HepG2 (cell line): Measurements from ENCODE around the gene TMEM154. TPM values are rescaled to one million over a fixed set of nuclear protein-coding genes. Genes with fewer than 3 reads are reported as not detected.

ENCODE experiments used
- ATAC-seq: fragments of 200-7000 bp; cut with Tn5 transposase; 3 replicates; pipeline ENCODE4 v1.9.1; 2020; ENCODE audit warnings: mild to moderate bottlenecking, moderate library complexity
- BruUV-seq: library from RNA; stranded (reverse); fragments of 400-500 nt; replicated peaks from 2 replicates; lab custom pipeline; 2021; lab: Mats Ljungman, UMichigan
- CTCF ChIA-PET: fragments of 300-600 bp; formaldehyde crosslinking; extraction: SDS; loops from one replicate; lab custom pipeline; 2021; ENCODE audit warnings: low total read pairs, inconsistent platforms, low intra/inter-chr PET ratio; lab: Yijun Ruan, JAX
- POLR2A ChIA-PET: fragments of 350-600 bp; sonication (Branson Sonifier 250); formaldehyde crosslinking; loops from one replicate; lab custom pipeline; 2020; ENCODE audit warnings: antibody characterized with exemption, inconsistent platforms; lab: Yijun Ruan, JAX
- DNase-seq: peaks from one replicate; pipeline ENCODE4 v3.0.0-alpha.2; 2015; ENCODE audit warnings: low spot score
- FAIRE-seq: peaks from 3 replicates; lab custom pipeline; 2011; peaks lifted over from hg19 to GRCh38; lab: Jason Lieb, UNC
- H2AFZ ChIP-seq: one replicate; pipeline ENCODE4 v1.6.1; 2011; ENCODE audit warnings: low read length, inconsistent platforms
- H3K27ac ChIP-seq: fragments of 300-600 bp; 3 replicates; pipeline ENCODE4 v1.8.0; 2011; ENCODE audit warnings: mixed run types, mild to moderate bottlenecking, mixed read lengths, low read length, inconsistent platforms; ENCODE audit not compliant: insufficient read depth; ENCODE audit errors: extremely low read length
- H3K27me3 ChIP-seq, 2 experiments: fragments of 200-600 bp in 1 of 2; 2 replicates in 1 of 2; 3 replicates in 1 of 2; pipeline versions ENCODE4 v1.6.0 to v1.8.0; 2011; ENCODE audit warnings: low read length in 2 of 2, mild to moderate bottlenecking in 2 of 2, moderate library complexity in 2 of 2, inconsistent platforms in 1 of 2; ENCODE audit not compliant: insufficient read depth in 2 of 2, control insufficient read depth in 1 of 2
- H3K36me3 ChIP-seq, 2 experiments: fragments of 200-600 bp in 1 of 2; replicated peaks in 1 of 2; 2 replicates in 1 of 2; 3 replicates in 1 of 2; pipeline versions ENCODE4 v1.5.1 to v1.8.0; 2011; ENCODE audit warnings: low read length in 2 of 2, inconsistent platforms in 1 of 2; ENCODE audit not compliant: insufficient read depth in 2 of 2, control insufficient read depth in 1 of 2
- H3K4me1 ChIP-seq: 2 replicates; pipeline ENCODE4 v1.5.1; 2012; ENCODE audit warnings: low read length, inconsistent platforms; ENCODE audit not compliant: insufficient read depth
- H3K4me2 ChIP-seq: 2 replicates; pipeline ENCODE4 v1.6.0; 2011; ENCODE audit warnings: low read depth, low read length, inconsistent platforms
- H3K4me3 ChIP-seq, 3 experiments: fragments of 200-600 bp in 1 of 3; sonication (generic), shearing (Covaris generic) in 1 of 3; replicated peaks in 1 of 3; 2 replicates each; pipeline ENCODE4 v1.5.1; 2011 to 2016; ENCODE audit warnings: low read length in 3 of 3, inconsistent platforms in 2 of 3, low read depth in 2 of 3, mild to moderate bottlenecking in 2 of 3, control low read depth in 1 of 3, mixed read lengths in 1 of 3; ENCODE audit not compliant: insufficient read depth in 1 of 3
- H3K79me2 ChIP-seq: one replicate; pipeline ENCODE4 v1.6.1; 2011; ENCODE audit warnings: low read length, inconsistent platforms; ENCODE audit not compliant: insufficient read depth
- H3K9ac ChIP-seq: 2 replicates; pipeline ENCODE4 v1.6.0; 2011; ENCODE audit warnings: mild to moderate bottlenecking, low read depth, low read length, inconsistent platforms; ENCODE audit not compliant: insufficient read depth
- H3K9me3 ChIP-seq: 2 replicates; pipeline ENCODE4 v1.5.1; 2012; ENCODE audit warnings: mild to moderate bottlenecking, low read length
- H4K20me1 ChIP-seq: 2 replicates; pipeline ENCODE4 v1.6.0; 2011; ENCODE audit warnings: inconsistent platforms, mild to moderate bottlenecking, low read length, moderate library complexity; ENCODE audit not compliant: insufficient read depth
- KDM4B ChIP-seq: sonication (generic); formaldehyde crosslinking; IDR thresholded peaks from 2 replicates; pipeline ENCODE4 v1.4.0; 2020; ENCODE audit warnings: missing genetic modification reagents
- PATZ1 ChIP-seq: sonication (generic); formaldehyde crosslinking; IDR thresholded peaks from 2 replicates; pipeline ENCODE4 v1.4.0; 2020; ENCODE audit warnings: missing genetic modification reagents
- RARG ChIP-seq: sonication (generic); formaldehyde crosslinking; IDR thresholded peaks from 2 replicates; pipeline ENCODE4 v1.4.0; 2020; ENCODE audit warnings: low read depth, mild to moderate bottlenecking, missing genetic modification reagents
- ZFP1 ChIP-seq: IDR thresholded peaks from 2 replicates; pipeline ENCODE4 v1.6.1; 2016
- ZNF34 ChIP-seq: sonication (generic); formaldehyde crosslinking; IDR thresholded peaks from 2 replicates; pipeline ENCODE4 v1.4.0; 2020; ENCODE audit warnings: mild to moderate bottlenecking, missing genetic modification reagents, borderline replicate concordance
- ZNF446 ChIP-seq: sonication (generic); formaldehyde crosslinking; IDR thresholded peaks from 2 replicates; pipeline ENCODE4 v1.5.0; 2020; ENCODE audit warnings: mild to moderate bottlenecking, missing genetic modification reagents
- ZNF550 ChIP-seq: sonication (generic); formaldehyde crosslinking; IDR thresholded peaks from 2 replicates; pipeline ENCODE4 v1.4.0; 2020; ENCODE audit warnings: mild to moderate bottlenecking, missing genetic modification reagents, borderline replicate concordance
- ZNF878 ChIP-seq: sonication (generic); formaldehyde crosslinking; IDR thresholded peaks from 2 replicates; pipeline ENCODE4 v1.8.1; 2023; ENCODE audit warnings: mild to moderate bottlenecking, missing genetic modification reagents, moderate library complexity
- WGBS: methylation state at CpG from one replicate; pipeline ENCODE4 v1.1.6; 2017; ENCODE audit warnings: low lambda C conversion rate; 5-methylcytosine and 5-hydroxymethylcytosine counted together
- in situ Hi-C: cut with HindIII; loops from 2 replicates; pipeline ENCODE4 v1.10.0; 2017; ENCODE audit warnings: low pct_unique_long_range_greater_than_20kb; ENCODE audit not compliant: extremely low pct_ligation_motif_present
- intact Hi-C: fragments of 100-400 bp; cut with micrococcal nuclease; formaldehyde crosslinking; loops from one replicate; pipeline ENCODE4 v1.10.0; 2022; ENCODE audit not compliant: unreplicated experiment
- polyA plus RNA-seq, 8 experiments: library from polyadenylated mRNA; depleted of rRNA in 3 of 8; stranded (reverse) in 7 of 8; unstranded in 1 of 8; fragments of >200 nt; fragmentation: Illumina TruSeq in 4 of 8; extraction: Trizol in 4 of 8; gene quantifications; 2 replicates each; pipeline versions ENCODE4 v1.2.1 to v1.2.3, GENCODE V29; 2011 to 2016; ENCODE audit warnings: low read depth in 4 of 8, missing spikeins in 1 of 8, mixed read lengths in 1 of 8; ENCODE audit not compliant: insufficient read depth in 1 of 8
- total RNA-seq, 5 experiments: library from RNA; depleted of rRNA; stranded (reverse); fragments of >200 nt; fragmentation: Illumina TruSeq; extraction: Trizol; gene quantifications; 2 replicates each; pipeline ENCODE4 v1.2.3, GENCODE V29; 2016; ENCODE audit warnings: low read depth in 1 of 5

The TMEM154 gene
- total and polyA plus RNA-seq, 2 of the 13 experiments (the other 11 are each of a cell fraction or from before 2014, with no cell fraction given) = 0.03 TPM; not detected in 1

DNA sequence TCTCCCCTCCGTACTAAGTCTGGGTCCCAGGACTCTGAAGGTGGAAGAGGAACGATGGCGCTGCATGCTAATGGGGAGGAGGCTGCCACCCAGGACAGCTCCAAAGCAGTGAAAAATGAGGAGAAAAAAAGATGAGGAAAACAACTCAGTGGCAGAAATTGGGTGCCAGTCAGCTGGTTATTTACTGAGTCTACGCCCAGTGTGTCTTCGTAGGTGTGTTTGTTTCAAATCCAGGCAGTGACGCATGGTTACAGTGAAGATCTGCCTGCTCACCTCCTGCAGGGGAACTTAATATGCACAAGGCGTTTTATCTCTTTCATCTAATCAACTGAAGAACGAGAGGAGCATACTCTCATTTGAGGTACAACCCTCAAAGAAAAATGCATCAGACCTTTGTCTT lies 73.0 kb downstream of the TMEM154 start:
- TF ChIP-seq ZNF878 (CRISPR knock-in tag) (no peak), ZNF446 (CRISPR knock-in tag) (no peak), PATZ1 (CRISPR knock-in tag) (no peak), KDM4B (CRISPR knock-in tag) (no peak), RARG (CRISPR knock-in tag) (no peak), ZNF550 (CRISPR knock-in tag) (no peak), ZFP1 (no peak), ZNF34 (CRISPR knock-in tag) (no peak)
- DNase-seq (no peak), FAIRE-seq (no peak), ATAC-seq (no peak)
- H4K20me1 ChIP-seq = no peaks in the 10 kb centered on the region
- no peak overlapping the region for H2AFZ ChIP-seq
- peaks cover 0 to 14% of the 10 kb centered on the region in 2 experiments; a peak in 2 of 5 replicates for H3K27me3 ChIP-seq
- H3K79me2 ChIP-seq = no peaks in the 10 kb centered on the region
- BruUV-seq = no TSS peak
- CTCF ChIA-PET = no interaction called here
- in situ Hi-C loops = no loop called here
- H3K9ac ChIP-seq = no peak overlapping the region
- POLR2A ChIA-PET = no interaction called here
- no peaks in the 10 kb centered on the region for H3K4me1 ChIP-seq
- no peak overlapping the region for H3K4me2 ChIP-seq
- intact Hi-C loops = no loop called here
- WGBS = 51% methylated on average over 8 of the region's 8 CpGs
- no peaks in the 10 kb centered on the region for H3K36me3 ChIP-seq
- no peaks in the 10 kb centered on the region for H3K9me3 ChIP-seq
- H3K4me3 ChIP-seq = no peak overlapping the region
- H3K27ac ChIP-seq = no peak overlapping the region
